Smooth muscle cell (in vitro differentiated cells): Measurements from ENCODE around the gene PPP1R12A. TPM values are rescaled to one million over a fixed set of nuclear protein-coding genes. Genes with fewer than 3 reads are reported as not detected.

Source experiments
- DNase-seq: peaks from one replicate; lab custom pipeline; 2025; ENCODE audit not compliant: unreplicated experiment; lab: John Stamatoyannopoulos, UW
- H2AFZ ChIP-seq: fragments of 200-600 bp; sonication (generic); 2 replicates; pipeline ENCODE4 v1.6.0; 2016; ENCODE audit warnings: antibody characterized with exemption, low read depth, mild to moderate bottlenecking
- H3F3A ChIP-seq: fragments of 200-600 bp; sonication (generic); 2 replicates; pipeline ENCODE4 v1.6.0; 2017; ENCODE audit warnings: antibody characterized with exemption, low read depth
- H3K27ac ChIP-seq: fragments of 200-600 bp; sonication (generic); 2 replicates; pipeline ENCODE4 v1.5.1; 2016; ENCODE audit warnings: low read depth, mild to moderate bottlenecking
- H3K27me3 ChIP-seq: fragments of 200-600 bp; sonication (generic); 2 replicates; pipeline ENCODE4 v1.6.1; 2016; ENCODE audit warnings: low read depth, mild to moderate bottlenecking
- H3K36me3 ChIP-seq: fragments of 200-600 bp; sonication (generic); 2 replicates; pipeline ENCODE4 v1.5.1; 2016; ENCODE audit warnings: low read depth
- H3K4me1 ChIP-seq: fragments of 200-600 bp; sonication (generic); 2 replicates; pipeline ENCODE4 v1.5.1; 2016; ENCODE audit warnings: low read depth
- H3K4me2 ChIP-seq: fragments of 200-600 bp; sonication (generic); 2 replicates; pipeline ENCODE4 v1.6.0; 2016; ENCODE audit warnings: mild to moderate bottlenecking
- H3K4me3 ChIP-seq: fragments of 200-600 bp; sonication (generic); 2 replicates; pipeline ENCODE4 v1.5.1; 2016; ENCODE audit warnings: mild to moderate bottlenecking
- H3K79me2 ChIP-seq: fragments of 200-600 bp; sonication (generic); 2 replicates; pipeline ENCODE4 v1.6.0; 2016; ENCODE audit warnings: low read depth, mild to moderate bottlenecking
- H3K9ac ChIP-seq: fragments of 200-600 bp; sonication (generic); 2 replicates; pipeline ENCODE4 v1.6.0; 2016; ENCODE audit warnings: low read depth
- H3K9me3 ChIP-seq: fragments of 200-600 bp; sonication (generic); replicated peaks from 2 replicates; pipeline ENCODE4 v1.5.1; 2016; ENCODE audit warnings: low read depth
- H4K20me1 ChIP-seq: fragments of 200-600 bp; sonication (generic); 2 replicates; pipeline ENCODE4 v1.6.0; 2016; ENCODE audit warnings: low read depth
- WGBS: methylation state at CpG from one replicate; pipeline ENCODE4 v1.1.7; 2016; ENCODE audit warnings: low lambda C conversion rate; 5-methylcytosine and 5-hydroxymethylcytosine counted together
- polyA plus RNA-seq: library from polyadenylated mRNA; unstranded; fragments of >200 nt; fragmentation: Nextera tagmentation; extraction: Ambion mirVana; gene quantifications from 2 replicates; pipeline ENCODE4 v1.2.1, GENCODE V29; 2016
- total RNA-seq: library from RNA; depleted of rRNA; stranded (reverse); fragments of >200 nt; gene quantifications from 2 replicates; pipeline ENCODE4 v1.2.3, GENCODE V29; 2014
- TF ChIP-seq, protein P1 (sequence below): fragments of 200-600 bp; sonication (generic); IDR thresholded peaks from 2 replicates; pipeline ENCODE4 v1.5.1; 2017; ENCODE audit warnings: borderline replicate concordance, mild to moderate bottlenecking, antibody characterized with exemption; ENCODE audit not compliant: insufficient read depth, poor library complexity, severe bottlenecking

PPP1R12A gene
- total and polyA plus RNA-seq, 2 experiments from 2014 or later = 98.7 to 102 TPM

GRCh38 chr12:79850610-79851299, 84.1 kb downstream of the PPP1R12A start:
- H3K79me2 ChIP-seq = peaks cover 100% of the 10 kb centered on the region
- no peak for DNase-seq
- H3K27me3 ChIP-seq = no peaks in the 10 kb centered on the region
- no peak overlapping the region for H3K27ac ChIP-seq
- H3K4me3 ChIP-seq = no peak overlapping the region
- TF ChIP-seq, protein P1, sequence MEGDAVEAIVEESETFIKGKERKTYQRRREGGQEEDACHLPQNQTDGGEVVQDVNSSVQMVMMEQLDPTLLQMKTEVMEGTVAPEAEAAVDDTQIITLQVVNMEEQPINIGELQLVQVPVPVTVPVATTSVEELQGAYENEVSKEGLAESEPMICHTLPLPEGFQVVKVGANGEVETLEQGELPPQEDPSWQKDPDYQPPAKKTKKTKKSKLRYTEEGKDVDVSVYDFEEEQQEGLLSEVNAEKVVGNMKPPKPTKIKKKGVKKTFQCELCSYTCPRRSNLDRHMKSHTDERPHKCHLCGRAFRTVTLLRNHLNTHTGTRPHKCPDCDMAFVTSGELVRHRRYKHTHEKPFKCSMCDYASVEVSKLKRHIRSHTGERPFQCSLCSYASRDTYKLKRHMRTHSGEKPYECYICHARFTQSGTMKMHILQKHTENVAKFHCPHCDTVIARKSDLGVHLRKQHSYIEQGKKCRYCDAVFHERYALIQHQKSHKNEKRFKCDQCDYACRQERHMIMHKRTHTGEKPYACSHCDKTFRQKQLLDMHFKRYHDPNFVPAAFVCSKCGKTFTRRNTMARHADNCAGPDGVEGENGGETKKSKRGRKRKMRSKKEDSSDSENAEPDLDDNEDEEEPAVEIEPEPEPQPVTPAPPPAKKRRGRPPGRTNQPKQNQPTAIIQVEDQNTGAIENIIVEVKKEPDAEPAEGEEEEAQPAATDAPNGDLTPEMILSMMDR = no peak
- H3K9me3 ChIP-seq = no peaks in the 10 kb centered on the region
- H4K20me1 ChIP-seq = peaks cover 86% of the 10 kb centered on the region
- H3K4me1 ChIP-seq = no peaks in the 10 kb centered on the region
- H3K4me2 ChIP-seq = no peak overlapping the region
- no peaks in the 10 kb centered on the region for H3K36me3 ChIP-seq
- no peaks in the 10 kb centered on the region for H3F3A ChIP-seq
- 94% methylated on average over 1 of the region's 1 CpG for WGBS
- H3K9ac ChIP-seq = no peak overlapping the region
- H2AFZ ChIP-seq = no peak overlapping the region

- 62% methylated on average over 4 of the region's 4 CpGs for WGBS
- Histone ChIP-seq H3K9me3 (no peaks in the 10 kb centered on the region), H3K9ac (no peak overlapping the region), H4K20me1 (peaks cover 85% of the 10 kb centered on the region), H3K79me2 (peaks cover 92% of the 10 kb centered on the region), H3K4me3 (no peak overlapping the region), H3K27ac (no peak overlapping the region), H3K27me3 (no peaks in the 10 kb centered on the region), H3F3A (peaks cover 7% of the 10 kb centered on the region), H3K36me3 (peaks cover 3% of the 10 kb centered on the region), H2AFZ (no peak overlapping the region), H3K4me2 (no peak overlapping the region), H3K4me1 (peaks cover 12% of the 10 kb centered on the region)
- DNase-seq = no peak
- TF ChIP-seq, protein P1 = no peak
Observed at GRCh38 chr12:79848339-79848738, 86.6 kb downstream of the PPP1R12A start.

DNA sequence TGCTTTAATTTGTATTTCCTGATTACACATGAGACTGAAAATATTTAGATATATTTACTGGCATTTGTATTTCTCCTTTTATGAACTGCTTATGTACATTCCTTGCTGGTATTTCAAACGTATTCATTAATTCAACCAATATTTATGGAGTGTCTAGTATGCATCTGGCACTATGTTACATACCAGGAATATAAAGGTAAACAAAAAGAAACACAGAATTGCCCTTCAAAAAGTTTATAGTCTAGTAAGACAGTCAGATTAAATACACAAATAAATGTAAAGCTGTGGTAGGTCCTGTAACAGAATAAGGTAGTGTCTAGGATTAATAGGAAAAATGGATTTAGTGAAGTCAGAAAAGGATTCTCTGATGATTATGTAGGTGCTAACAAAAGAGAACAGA, 87.5 kb downstream of the PPP1R12A start:
- H3K4me3 ChIP-seq = no peak overlapping the region
- H3K4me1 ChIP-seq = peaks cover 12% of the 10 kb centered on the region
- peaks cover 8% of the 10 kb centered on the region for H3K36me3 ChIP-seq
- TF ChIP-seq, protein P1 = no peak
- no peaks in the 10 kb centered on the region for H3K27me3 ChIP-seq
- H3K9ac ChIP-seq = no peak overlapping the region
- DNase-seq = no peak
- H2AFZ ChIP-seq = no peak overlapping the region
- 88% methylated on average over 1 of the region's 1 CpG for WGBS
- no peak overlapping the region for H3K27ac ChIP-seq
- H3K79me2 ChIP-seq = peaks cover 92% of the 10 kb centered on the region
- H4K20me1 ChIP-seq = peaks cover 88% of the 10 kb centered on the region
- H3F3A ChIP-seq = peaks cover 7% of the 10 kb centered on the region
- H3K9me3 ChIP-seq = no peaks in the 10 kb centered on the region
- no peak overlapping the region for H3K4me2 ChIP-seq

DNA sequence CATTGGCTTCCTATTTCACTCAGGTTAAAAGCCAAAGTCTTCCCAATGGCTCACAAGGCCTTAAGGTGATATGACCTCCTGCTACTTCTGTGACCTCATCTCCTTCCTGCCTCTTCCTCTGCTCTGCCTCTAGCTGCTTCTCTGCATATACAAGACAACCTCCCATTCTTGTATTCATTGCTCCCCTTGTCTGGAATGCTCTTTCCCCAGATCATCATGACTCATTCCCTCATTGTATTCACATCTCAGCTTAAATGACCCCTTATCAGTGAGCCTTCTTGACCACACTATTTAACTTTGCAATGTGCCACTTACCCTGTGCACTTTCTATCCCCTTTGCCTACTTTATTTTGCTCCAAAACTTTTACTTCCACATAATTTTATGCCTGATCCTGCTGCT, 90.2 kb downstream of the PPP1R12A start:
- H3K27ac ChIP-seq = peak overlapping the region; percentile 40

More for the DNA sequence above, 90.2 kb downstream of the PPP1R12A start:
- peaks cover 87% of the 10 kb centered on the region for H4K20me1 ChIP-seq
- TF ChIP-seq, protein P1 = no peak
- DNase-seq = no peak
- no peaks in the 10 kb centered on the region for H3K9me3 ChIP-seq
- H3K4me2 ChIP-seq = peak overlapping the region; percentile 58
- peaks cover 92% of the 10 kb centered on the region for H3K79me2 ChIP-seq
- peaks cover 12% of the 10 kb centered on the region for H3K4me1 ChIP-seq
- peaks cover 7% of the 10 kb centered on the region for H3F3A ChIP-seq
- peaks cover 15% of the 10 kb centered on the region for H3K36me3 ChIP-seq
- H3K27me3 ChIP-seq = no peaks in the 10 kb centered on the region
- no peak overlapping the region for H3K9ac ChIP-seq
- H2AFZ ChIP-seq = no peak overlapping the region
- H3K4me3 ChIP-seq = no peak overlapping the region
